G401.6 (cell line): ENCODE measurements around the gene STK24.

ENCODE experiments used
- FAIRE-seq: peaks from 2 replicates; lab custom pipeline; 2012; peaks lifted over from hg19 to GRCh38; lab: Jason Lieb, UNC

Gene STK24

DNA sequence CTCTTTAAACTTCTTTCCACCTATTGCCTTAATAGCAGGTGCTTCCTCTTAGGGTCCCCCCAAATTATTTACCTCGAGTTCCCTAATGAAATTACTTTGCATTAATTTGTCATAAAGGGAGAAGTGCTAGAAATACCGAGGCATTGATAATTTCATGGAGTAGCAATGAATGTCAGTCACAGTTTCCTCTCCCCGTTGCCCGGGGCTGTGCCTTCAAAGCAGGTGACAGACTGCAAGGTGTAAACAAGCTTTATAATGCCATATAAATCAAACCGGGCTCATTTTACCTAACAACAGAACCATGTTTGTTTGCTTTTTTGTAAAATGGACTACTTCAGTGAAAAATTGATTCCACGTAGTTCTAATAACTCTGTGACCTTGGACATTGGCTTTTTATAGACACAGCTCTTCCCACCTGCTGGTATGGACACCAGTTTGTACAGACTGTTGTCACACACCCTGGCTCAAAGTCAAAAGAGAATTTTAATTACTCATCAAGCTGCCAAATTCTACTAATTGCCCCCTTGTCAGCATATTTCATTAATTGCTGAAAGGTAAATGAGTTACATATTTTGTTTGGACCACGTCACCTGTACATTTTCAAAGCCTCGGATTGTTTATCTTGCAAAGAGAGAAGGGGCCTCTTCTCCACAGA, 171.1 kb downstream of the STK24 start:
- no peak for FAIRE-seq

DNA sequence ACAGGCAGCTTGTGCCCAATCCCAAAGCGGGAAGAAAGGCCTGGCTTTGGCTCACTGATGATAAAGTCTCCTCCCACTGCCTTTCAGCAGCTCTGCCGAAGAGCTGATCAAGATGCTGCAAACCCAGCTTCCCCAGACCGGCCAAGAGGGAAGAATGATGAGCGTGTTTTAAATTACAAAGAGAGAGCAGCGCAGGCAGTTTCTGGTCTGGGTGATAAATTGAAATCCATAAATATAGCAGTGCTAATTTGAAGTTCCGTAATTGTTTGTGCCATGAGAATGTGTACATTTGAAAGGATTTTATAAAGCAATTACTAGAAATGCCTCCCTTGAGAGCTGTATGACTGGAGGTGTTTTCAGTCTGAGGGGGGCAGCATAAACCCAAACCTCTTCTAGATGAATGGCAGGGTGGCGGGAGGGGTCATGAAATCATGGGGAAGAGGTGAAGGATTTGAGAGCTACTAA, 171.8 kb downstream of the STK24 start:
- FAIRE-seq, result no peak

DNA sequence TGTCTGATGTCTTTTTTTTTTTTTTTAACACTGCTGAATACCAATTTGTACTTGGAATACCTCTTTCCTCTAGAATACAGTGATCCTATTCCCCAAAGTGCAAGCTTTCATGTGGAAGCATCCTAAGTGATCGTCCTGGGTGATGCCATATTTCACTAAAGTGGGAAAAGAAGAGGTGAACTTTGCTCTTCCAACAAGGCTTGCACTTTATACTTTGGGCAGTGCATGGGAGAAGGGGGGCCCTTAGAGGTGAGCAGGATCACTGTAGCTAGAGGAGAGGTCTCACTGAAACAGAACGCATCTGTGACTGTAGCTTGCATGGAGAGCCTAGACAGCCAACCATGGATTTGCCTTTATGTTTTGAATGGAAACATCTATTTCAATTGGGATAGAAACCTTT, 173.8 kb downstream of the STK24 start:
- FAIRE-seq, result no peak

- FAIRE-seq, result no peak
These were observed 175.0 kb downstream of the STK24 start for GRCh38 chr13:98401934-98402333.

- no peak for FAIRE-seq
These were observed 177.2 kb downstream of the STK24 start for GRCh38 chr13:98399756-98400155.

DNA sequence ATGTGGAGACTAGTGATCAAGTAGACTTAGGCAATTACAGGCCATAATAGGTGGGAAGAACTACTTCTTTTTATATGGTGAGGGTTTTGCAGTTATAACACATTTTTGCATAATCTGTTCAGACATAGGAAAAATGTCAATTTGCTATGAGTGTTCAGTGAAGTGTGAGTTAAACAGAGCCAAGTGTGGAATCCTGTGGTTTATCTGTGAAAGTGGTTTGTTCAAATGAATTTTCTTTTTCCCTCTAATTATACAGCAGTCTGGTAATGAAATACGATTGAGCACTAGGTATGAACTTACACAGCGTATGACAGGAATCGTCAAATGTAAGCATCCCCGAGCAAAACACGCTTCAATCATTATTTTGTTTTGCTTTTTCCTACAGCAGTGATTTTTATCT, 178.3 kb downstream of the STK24 start:
- no peak for FAIRE-seq

DNA sequence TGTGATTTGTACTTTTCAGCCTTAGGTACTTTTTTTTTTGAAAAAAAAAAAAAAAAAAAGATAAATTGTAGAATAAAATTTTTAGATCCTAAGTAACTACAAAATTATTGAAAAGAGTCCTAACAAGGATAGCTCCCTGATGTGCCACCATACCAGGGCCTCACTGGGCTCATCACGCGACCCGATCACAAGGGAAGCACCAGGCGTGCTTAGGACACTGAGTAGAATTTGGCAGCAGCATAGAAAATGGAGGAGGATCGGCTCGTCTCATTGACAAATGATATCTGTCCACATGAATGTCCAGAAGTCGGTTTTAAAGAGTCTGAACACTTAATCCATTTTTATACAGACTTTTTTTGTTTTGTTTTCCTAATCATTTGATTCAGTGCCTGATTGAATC, 179.0 kb downstream of the STK24 start:
- no peak for FAIRE-seq

DNA sequence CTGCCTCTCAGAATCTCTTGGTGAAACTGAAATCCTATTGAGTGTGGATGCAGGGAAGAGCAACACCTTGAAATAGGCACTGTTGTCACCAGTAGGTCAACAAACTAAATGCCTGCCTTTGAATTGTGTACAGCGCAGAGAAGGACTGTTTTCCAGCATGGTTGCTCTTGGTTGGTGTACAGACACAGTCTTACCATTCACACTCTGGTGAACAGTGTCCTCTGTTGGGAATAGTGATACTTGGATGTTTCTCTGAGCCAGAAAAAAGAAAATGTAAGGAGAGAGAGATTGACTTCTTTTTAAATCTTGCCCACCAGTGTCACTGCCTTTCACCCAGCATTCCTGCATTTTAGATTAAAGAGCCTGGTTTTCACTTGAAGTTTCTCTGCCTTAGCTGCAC, 179.7 kb downstream of the STK24 start:
- FAIRE-seq, result no peak

- no peak for FAIRE-seq
These were observed 180.7 kb downstream of the STK24 start for GRCh38 chr13:98396071-98396710.
